Hepatocyte (in vitro differentiated cells): ENCODE results near the gene CMTM7. TPM values are rescaled to one million over a fixed set of nuclear protein-coding genes. Genes with fewer than 3 reads are reported as not detected.
"Not testable (repeated sequence)": the region's sequence is repeated elsewhere in the genome, so short reads cannot be mapped to it uniquely, and the experiment has no call there.

Experiments
- DNase-seq: peaks from one replicate; pipeline ENCODE4 v3.0.0-alpha.2; 2016; ENCODE audit warnings: low spot score
- H2AFZ ChIP-seq: fragments of 200-600 bp; sonication (generic); 2 replicates; pipeline ENCODE4 v1.6.0; 2016; ENCODE audit warnings: antibody characterized with exemption, mild to moderate bottlenecking
- H3K27ac ChIP-seq: fragments of 200-600 bp; sonication (generic); 2 replicates; pipeline ENCODE4 v1.5.1; 2016; ENCODE audit warnings: mild to moderate bottlenecking
- H3K27me3 ChIP-seq: fragments of 200-600 bp; sonication (generic); 2 replicates; pipeline ENCODE4 v1.6.1; 2016
- H3K36me3 ChIP-seq: fragments of 200-600 bp; sonication (generic); replicated peaks from 2 replicates; pipeline ENCODE4 v1.5.1; 2016; ENCODE audit warnings: low read depth; ENCODE audit not compliant: insufficient read depth
- H3K4me1 ChIP-seq: fragments of 200-600 bp; sonication (generic); 2 replicates; pipeline ENCODE4 v1.5.1; 2016; ENCODE audit warnings: mild to moderate bottlenecking, moderate library complexity; ENCODE audit not compliant: insufficient read depth
- H3K4me2 ChIP-seq: fragments of 200-600 bp; sonication (generic); 2 replicates; pipeline ENCODE4 v1.6.0; 2016
- H3K4me3 ChIP-seq: fragments of 200-600 bp; sonication (generic); 2 replicates; pipeline ENCODE4 v1.5.1; 2016; ENCODE audit warnings: mild to moderate bottlenecking
- H3K79me2 ChIP-seq: fragments of 200-600 bp; sonication (generic); 2 replicates; pipeline ENCODE4 v1.6.0; 2017; ENCODE audit warnings: mild to moderate bottlenecking
- H3K9me2 ChIP-seq: fragments of 200-600 bp; sonication (generic); replicated peaks from 2 replicates; pipeline ENCODE4 v1.6.0; 2017; ENCODE audit warnings: mild to moderate bottlenecking; ENCODE audit not compliant: insufficient read depth
- H3K9me3 ChIP-seq: fragments of 200-600 bp; sonication (generic); 2 replicates; pipeline ENCODE4 v1.5.1; 2016; ENCODE audit warnings: low read depth, mild to moderate bottlenecking
- H4K20me1 ChIP-seq: fragments of 200-600 bp; sonication (generic); 2 replicates; pipeline ENCODE4 v1.6.0; 2016; ENCODE audit warnings: mild to moderate bottlenecking; ENCODE audit not compliant: insufficient read depth, poor library complexity, severe bottlenecking
- EZH2 ChIP-seq: fragments of 200-600 bp; sonication (generic); IDR thresholded peaks from 2 replicates; pipeline ENCODE4 v1.6.1; 2016; ENCODE audit warnings: antibody characterized with exemption, mild to moderate bottlenecking, borderline replicate concordance
- EZH2phosphoT487 ChIP-seq: fragments of 200-600 bp; sonication (generic); IDR thresholded peaks from one replicate; pipeline ENCODE4 v1.6.1; 2018; ENCODE audit warnings: antibody characterized with exemption, mild to moderate bottlenecking, low read depth, moderate library complexity; ENCODE audit not compliant: unreplicated experiment, severe bottlenecking
- WGBS: methylation state at CpG from one replicate; pipeline ENCODE4 v1.1.6; 2016; ENCODE audit warnings: low lambda C conversion rate; ENCODE audit errors: missing lambda C conversion rate; 5-methylcytosine and 5-hydroxymethylcytosine counted together
- polyA plus RNA-seq: library from polyadenylated mRNA; unstranded; fragments of >200 nt; fragmentation: Nextera tagmentation; extraction: Ambion mirVana; gene quantifications from 2 replicates; pipeline ENCODE4 v1.2.1, GENCODE V29; 2016
- total RNA-seq: library from RNA; depleted of rRNA; stranded (reverse); fragments of >200 nt; gene quantifications from 2 replicates; pipeline ENCODE4 v1.2.3, GENCODE V29; 2014
- TF ChIP-seq, protein P1 (sequence below): fragments of 200-600 bp; sonication (generic); IDR thresholded peaks from 2 replicates; pipeline ENCODE4 v1.5.1; 2016; ENCODE audit warnings: antibody characterized with exemption, mild to moderate bottlenecking; ENCODE audit not compliant: poor library complexity

The CMTM7 gene
- total and polyA plus RNA-seq, 2 experiments from 2014 or later = 6.1 to 63.0 TPM

DNA sequence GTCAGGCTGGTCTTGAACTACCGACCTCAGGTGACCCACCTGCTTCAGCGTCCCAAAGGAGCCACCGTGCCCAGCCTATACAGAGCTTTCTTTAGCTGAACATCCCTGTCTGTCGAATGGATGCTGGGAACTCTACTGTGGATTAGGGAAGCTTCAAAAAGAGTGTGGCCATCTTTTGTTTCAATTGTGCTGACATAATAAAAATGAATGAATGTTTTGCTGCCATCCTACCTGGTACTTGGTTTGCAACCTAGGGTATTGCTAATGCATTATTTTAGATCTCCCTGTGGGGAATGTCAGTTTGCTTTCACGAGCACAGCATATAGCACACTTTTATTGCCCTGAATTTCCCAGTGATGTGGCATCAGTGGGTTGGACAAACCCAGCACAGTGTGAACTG lies 78.7 kb downstream of the CMTM7 start:
- Histone ChIP-seq H3K4me2 (no peak overlapping the region), H4K20me1 (no peaks in the 10 kb centered on the region), H3K27ac (no peak overlapping the region), H3K36me3 (no peaks in the 10 kb centered on the region), H3K9me2 (no peaks in the 10 kb centered on the region), H2AFZ (no peak overlapping the region), H3K9me3 (no peaks in the 10 kb centered on the region), H3K4me1 (no peaks in the 10 kb centered on the region), H3K4me3 (no peak overlapping the region), H3K79me2 (no peaks in the 10 kb centered on the region), H3K27me3 (no peaks in the 10 kb centered on the region)
- TF ChIP-seq EZH2 (no peak), EZH2phosphoT487 (no peak)
- TF ChIP-seq, protein P1, sequence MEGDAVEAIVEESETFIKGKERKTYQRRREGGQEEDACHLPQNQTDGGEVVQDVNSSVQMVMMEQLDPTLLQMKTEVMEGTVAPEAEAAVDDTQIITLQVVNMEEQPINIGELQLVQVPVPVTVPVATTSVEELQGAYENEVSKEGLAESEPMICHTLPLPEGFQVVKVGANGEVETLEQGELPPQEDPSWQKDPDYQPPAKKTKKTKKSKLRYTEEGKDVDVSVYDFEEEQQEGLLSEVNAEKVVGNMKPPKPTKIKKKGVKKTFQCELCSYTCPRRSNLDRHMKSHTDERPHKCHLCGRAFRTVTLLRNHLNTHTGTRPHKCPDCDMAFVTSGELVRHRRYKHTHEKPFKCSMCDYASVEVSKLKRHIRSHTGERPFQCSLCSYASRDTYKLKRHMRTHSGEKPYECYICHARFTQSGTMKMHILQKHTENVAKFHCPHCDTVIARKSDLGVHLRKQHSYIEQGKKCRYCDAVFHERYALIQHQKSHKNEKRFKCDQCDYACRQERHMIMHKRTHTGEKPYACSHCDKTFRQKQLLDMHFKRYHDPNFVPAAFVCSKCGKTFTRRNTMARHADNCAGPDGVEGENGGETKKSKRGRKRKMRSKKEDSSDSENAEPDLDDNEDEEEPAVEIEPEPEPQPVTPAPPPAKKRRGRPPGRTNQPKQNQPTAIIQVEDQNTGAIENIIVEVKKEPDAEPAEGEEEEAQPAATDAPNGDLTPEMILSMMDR = no peak
- 92% methylated on average over 5 of the region's 5 CpGs for WGBS
- no peak for DNase-seq

DNA sequence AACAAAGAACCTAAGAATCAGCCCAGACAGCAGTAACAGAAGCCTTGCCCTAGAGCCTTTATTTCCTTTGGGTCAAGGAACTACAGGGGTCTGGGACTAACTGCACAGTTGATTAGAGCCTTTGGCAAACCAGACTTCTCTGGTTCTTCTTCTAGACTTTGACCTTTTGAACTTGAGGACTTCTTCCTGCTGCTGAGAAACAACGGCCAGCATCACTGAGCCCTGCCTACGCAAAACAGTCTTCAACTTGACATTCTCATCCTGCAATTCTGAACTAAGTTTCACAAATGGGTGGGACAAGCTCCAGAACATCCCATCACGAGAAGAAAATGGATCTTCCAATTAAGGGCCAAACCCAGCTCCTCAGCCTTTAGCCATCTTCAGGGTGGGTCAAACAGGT lies 79.6 kb downstream of the CMTM7 start:
- Histone ChIP-seq H3K4me2 (no peak overlapping the region), H2AFZ (no peak overlapping the region), H4K20me1 (no peaks in the 10 kb centered on the region), H3K4me3 (no peak overlapping the region), H3K27ac (no peak overlapping the region), H3K9me2 (no peaks in the 10 kb centered on the region), H3K27me3 (no peaks in the 10 kb centered on the region), H3K79me2 (no peaks in the 10 kb centered on the region), H3K36me3 (no peaks in the 10 kb centered on the region), H3K4me1 (no peaks in the 10 kb centered on the region), H3K9me3 (no peaks in the 10 kb centered on the region)
- no peak for DNase-seq
- 92% methylated on average over 3 of the region's 3 CpGs for WGBS
- no peak for TF ChIP-seq EZH2phosphoT487
- TF ChIP-seq, protein P1 = no peak
- no peak for TF ChIP-seq EZH2

DNA sequence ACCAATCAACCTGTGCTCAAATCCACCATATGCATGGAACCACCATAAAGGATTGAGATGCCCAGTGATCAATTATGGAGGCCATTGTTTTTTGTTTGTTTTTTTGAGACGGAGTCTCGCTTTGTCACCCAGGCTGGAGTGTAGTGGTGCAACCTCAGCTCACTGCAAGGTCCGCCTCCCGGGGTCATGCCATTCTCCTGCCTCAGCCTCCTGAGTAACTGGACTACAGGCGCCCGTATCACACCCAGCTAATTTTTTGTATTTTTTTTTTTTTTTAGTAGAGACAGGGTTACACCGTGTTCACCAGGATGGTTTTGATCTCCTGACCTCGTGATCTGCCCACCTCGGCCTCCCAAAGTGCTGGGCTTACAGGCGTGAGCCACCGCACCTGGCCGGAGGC lies 80.5 kb downstream of the CMTM7 start:
- DNase-seq = not testable (repeated sequence)

DNA sequence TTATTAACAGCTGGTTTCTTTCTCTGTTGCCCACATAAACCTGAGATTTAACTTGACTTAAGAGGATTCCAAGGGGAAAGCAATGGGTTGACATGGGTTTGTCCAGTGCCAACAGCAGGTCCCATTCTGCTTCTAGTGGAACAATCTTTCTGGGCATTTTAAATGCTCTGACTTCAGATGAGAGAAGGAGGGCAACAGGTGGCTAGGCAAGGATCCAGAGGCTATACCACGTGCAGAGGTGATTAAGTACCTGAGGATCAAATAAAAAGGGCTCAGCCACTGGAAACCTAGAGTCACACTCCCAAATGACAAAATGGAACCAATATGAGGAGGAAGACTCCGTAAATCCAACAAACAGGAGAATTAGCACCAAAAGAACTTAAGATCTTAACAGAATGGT lies 82.5 kb downstream of the CMTM7 start:
- Histone ChIP-seq H3K79me2 (no peaks in the 10 kb centered on the region), H3K27ac (no peak overlapping the region), H3K27me3 (no peaks in the 10 kb centered on the region), H3K4me1 (no peaks in the 10 kb centered on the region), H3K9me3 (no peaks in the 10 kb centered on the region), H2AFZ (no peak overlapping the region), H3K4me2 (no peak overlapping the region), H3K9me2 (no peaks in the 10 kb centered on the region), H3K4me3 (no peak overlapping the region), H4K20me1 (no peaks in the 10 kb centered on the region), H3K36me3 (no peaks in the 10 kb centered on the region)
- TF ChIP-seq EZH2phosphoT487 (no peak), EZH2 (no peak)
- whole genome bisulfite sequencing = 93% methylated on average over 2 of the region's 2 CpGs
- no peak for DNase-seq

More for the DNA sequence above, 80.5 kb downstream of the CMTM7 start:
- H3K27me3 ChIP-seq, H4K20me1 ChIP-seq, H3K79me2 ChIP-seq, H3K9me3 ChIP-seq, H3K4me1 ChIP-seq, H3K9me2 ChIP-seq, H2AFZ ChIP-seq, H3K27ac ChIP-seq, H3K4me3 ChIP-seq, H3K4me2 ChIP-seq, H3K36me3 ChIP-seq: not testable (repeated sequence)
- WGBS = 90% methylated on average over 12 of the region's 12 CpGs
